ENCODE data around the gene RHEB. TPM values are rescaled to one million over a fixed set of nuclear protein-coding genes. Genes with fewer than 3 reads are reported as not detected.

Gene RHEB
- total RNA-seq, 2 donors from 2014 or later: 66.8 to 67.6 TPM

GRCh38 chr7:151503902-151504714 lies 15.6 kb downstream of the RHEB start:
- no peak overlapping the region for H3K9ac ChIP-seq (ENCODE audit: low read depth in 2 of 2, low read length in 2 of 2)
- H3K4me3 ChIP-seq: no peak overlapping the region
- H3K27me3 ChIP-seq: no peaks in the 10 kb centered on the region
- no peak for TF ChIP-seq CTCF (IDR thresholded peaks at IDR 0.05)
- no peak overlapping the region for H3K27ac ChIP-seq
- no peaks in the 10 kb centered on the region for H3K9me3 ChIP-seq
- intact Hi-C loops (cut with DNase I): no loop called here
- no peak for DNase-seq
- H3K36me3 ChIP-seq: no peaks in the 10 kb centered on the region
- H3K4me1 ChIP-seq: no peaks in the 10 kb centered on the region

GRCh38 chr7:151501676-151502075 lies 18.0 kb downstream of the RHEB start:
- no peaks in the 10 kb centered on the region for H3K27me3 ChIP-seq
- no peak for TF ChIP-seq CTCF (IDR thresholded peaks at IDR 0.05)
- no peaks in the 10 kb centered on the region for H3K9me3 ChIP-seq
- no peaks in the 10 kb centered on the region for H3K4me1 ChIP-seq
- DNase-seq: no peak
- H3K4me3 ChIP-seq: no peak overlapping the region
- no peak overlapping the region for H3K27ac ChIP-seq
- H3K36me3 ChIP-seq: no peaks in the 10 kb centered on the region
- intact Hi-C loops (cut with DNase I): no loop called here
- H3K9ac ChIP-seq (ENCODE audit: low read depth in 2 of 2, low read length in 2 of 2): no peak overlapping the region

GRCh38 chr7:151498495-151498894 lies 21.2 kb downstream of the RHEB start:
- H3K27ac ChIP-seq: no peak overlapping the region
- H3K9me3 ChIP-seq: no peaks in the 10 kb centered on the region
- H3K4me3 ChIP-seq: no peak overlapping the region
- no peak for DNase-seq
- no peak for TF ChIP-seq CTCF (IDR thresholded peaks at IDR 0.05)
- no peak overlapping the region for H3K9ac ChIP-seq (ENCODE audit: low read depth in 2 of 2, low read length in 2 of 2)
- H3K27me3 ChIP-seq: no peaks in the 10 kb centered on the region
- intact Hi-C loops (cut with DNase I): no loop called here
- H3K4me1 ChIP-seq: no peaks in the 10 kb centered on the region
- no peaks in the 10 kb centered on the region for H3K36me3 ChIP-seq

GRCh38 chr7:151497306-151497871 lies 22.3 kb downstream of the RHEB start:
- no peak overlapping the region for H3K27ac ChIP-seq
- H3K9ac ChIP-seq (ENCODE audit: low read depth in 2 of 2, low read length in 2 of 2): no peak overlapping the region
- no peaks in the 10 kb centered on the region for H3K9me3 ChIP-seq
- no peak overlapping the region for H3K4me3 ChIP-seq
- H3K27me3 ChIP-seq: no peaks in the 10 kb centered on the region
- no peak for DNase-seq
- no peak for TF ChIP-seq CTCF (IDR thresholded peaks at IDR 0.05)
- H3K36me3 ChIP-seq: no peaks in the 10 kb centered on the region
- intact Hi-C loops (cut with DNase I): no loop called here
- H3K4me1 ChIP-seq: no peaks in the 10 kb centered on the region

- DNase-seq: no peak
- Histone ChIP-seq H3K4me1 (no peaks in the 10 kb centered on the region), H3K4me3 (no peak overlapping the region), H3K9me3 (no peaks in the 10 kb centered on the region), H3K36me3 (no peaks in the 10 kb centered on the region), H3K27ac (no peak overlapping the region), H3K9ac (ENCODE audit: low read depth in 2 of 2, low read length in 2 of 2) (no peak overlapping the region), H3K27me3 (no peaks in the 10 kb centered on the region)
- intact Hi-C loops (cut with DNase I): no loop called here
- no peak for TF ChIP-seq CTCF (IDR thresholded peaks at IDR 0.05)
Measured at GRCh38 chr7:151495360-151495759, 24.3 kb downstream of the RHEB start.
